H1 (cell line): ENCODE results near the gene CD48.

Experiments
- CTCF ChIP-seq, 3 experiments: IDR thresholded peaks; 1 replicate in 2 of 3; 2 replicates in 1 of 3; pipeline versions ENCODE4 v1.5.1 to v1.6.1; 2011; ENCODE audit warnings: low read length in 3 of 3, mild to moderate bottlenecking in 3 of 3, inconsistent platforms in 2 of 3, low read depth in 1 of 3, moderate library complexity in 1 of 3; ENCODE audit not compliant: insufficient read depth in 1 of 3; ENCODE audit errors: control extremely low read depth in 1 of 3
- HDAC2 ChIP-seq, 2 experiments: fragments of 300-600 bp in 1 of 2; sonication (generic) in 1 of 2; IDR thresholded peaks; 2 replicates each; pipeline ENCODE4 v1.6.1; 2011 to 2012; ENCODE audit warnings: low read depth in 2 of 2, low read length in 2 of 2, mild to moderate bottlenecking in 2 of 2, moderate library complexity in 2 of 2, borderline replicate concordance in 1 of 2, inconsistent platforms in 1 of 2
- POLR2A ChIP-seq, 2 experiments: IDR thresholded peaks; 1 replicate in 1 of 2; 2 replicates in 1 of 2; pipeline ENCODE4 v1.6.1; 2011; ENCODE audit warnings: low read depth in 2 of 2, low read length in 2 of 2, mild to moderate bottlenecking in 2 of 2; ENCODE audit errors: control extremely low read depth in 1 of 2
- RFX5 ChIP-seq: IDR thresholded peaks from 2 replicates; pipeline ENCODE4 v1.6.1; 2011; ENCODE audit warnings: low read depth, low read length, improper control_type of control experiment, borderline replicate concordance
- SP1 ChIP-seq: IDR thresholded peaks from 2 replicates; pipeline ENCODE4 v1.6.1; 2011; ENCODE audit warnings: low read depth, low read length
- SUZ12 ChIP-seq: fragments of 200-600 bp; sonication (generic); IDR thresholded peaks from 2 replicates; pipeline ENCODE4 v1.6.1; 2012; ENCODE audit warnings: mild to moderate bottlenecking, inconsistent platforms, low read length, moderate library complexity, mixed read lengths
- TAF1 ChIP-seq: IDR thresholded peaks from 2 replicates; pipeline ENCODE4 v1.6.1; 2011; ENCODE audit warnings: mild to moderate bottlenecking, low read depth, low read length
- USF2 ChIP-seq: IDR thresholded peaks from 2 replicates; pipeline ENCODE4 v1.6.1; 2011; ENCODE audit warnings: low read length, improper control_type of control experiment
- ZNF274 ChIP-seq: IDR thresholded peaks from 2 replicates; pipeline ENCODE4 v1.7.0; 2012; ENCODE audit warnings: low read length, borderline replicate concordance; ENCODE audit errors: extremely low read depth

GRCh38 chr1:160665330-160666078 is 46.1 kb downstream of the CD48 start:
- TF ChIP-seq SUZ12 (no peak), POLR2A (IDR thresholded peaks at IDR 0.05; ENCODE audit: control extremely low read depth in 1 of 2, low read depth in 2 of 2, low read length in 2 of 2) (no peak), USF2 (no peak), CTCF (IDR thresholded peaks at IDR 0.05; ENCODE audit: control extremely low read depth in 1 of 3, insufficient read depth in 1 of 3, low read depth in 1 of 3, low read length in 3 of 3) (no peak), ZNF274 (no peak), RFX5 (no peak), SP1 (no peak), TAF1 (no peak), HDAC2 (IDR thresholded peaks at IDR 0.05; ENCODE audit: borderline replicate concordance in 1 of 2, low read depth in 2 of 2, low read length in 2 of 2) (no peak)
